ENCODE measurements around the gene ARID5A.

GRCh38 chr2:96584017-96584416, 47.5 kb downstream of the ARID5A start:
- no peak for TF ChIP-seq POLR2A (IDR thresholded peaks at IDR 0.05; ENCODE audit: low read length)
- no peak for TF ChIP-seq GATA1 (IDR thresholded peaks at IDR 0.05; ENCODE audit: low read depth, low read length)
